ENCODE measurements around the gene CHMP1B.
"Not testable (repeated sequence)": the region's sequence is repeated elsewhere in the genome, so short reads cannot be mapped to it uniquely, and the experiment has no call there.

CHMP1B gene

GRCh38 chr18:11887328-11888128, 36.3 kb downstream of the CHMP1B start:
- DNase-seq (ENCODE audit: low read depth, low spot score), result no peak
- H3K4me3 ChIP-seq (ENCODE audit: low read length), result no peak overlapping the region

- no peak for DNase-seq (ENCODE audit: low read depth, low spot score)
- H3K4me3 ChIP-seq (ENCODE audit: low read length), result no peak overlapping the region
Measured at GRCh38 chr18:11888726-11889125, 37.5 kb downstream of the CHMP1B start.

- DNase-seq (ENCODE audit: low read depth, low spot score), result no peak
- no peak overlapping the region for H3K4me3 ChIP-seq (ENCODE audit: low read length)
Measured at GRCh38 chr18:11889284-11889683, 38.1 kb downstream of the CHMP1B start.

GRCh38 chr18:11891737-11892136, 40.5 kb downstream of the CHMP1B start:
- H3K4me3 ChIP-seq (ENCODE audit: low read length), result no peak overlapping the region
- DNase-seq (ENCODE audit: low read depth, low spot score), result no peak

- not testable (repeated sequence) for H3K4me3 ChIP-seq (ENCODE audit: low read length); DNase-seq (ENCODE audit: low read depth, low spot score)
Measured at GRCh38 chr18:11892438-11892837, 41.2 kb downstream of the CHMP1B start.

GRCh38 chr18:11897781-11898180, 46.6 kb downstream of the CHMP1B start:
- no peak overlapping the region for H3K4me3 ChIP-seq (ENCODE audit: low read length)
- DNase-seq (ENCODE audit: low read depth, low spot score), result no peak

- H3K4me3 ChIP-seq (ENCODE audit: low read length), result no peak overlapping the region
- DNase-seq (ENCODE audit: low read depth, low spot score), result no peak
Measured at GRCh38 chr18:11899063-11899462, 47.9 kb downstream of the CHMP1B start.

- DNase-seq (ENCODE audit: low read depth, low spot score), result no peak
- H3K4me3 ChIP-seq (ENCODE audit: low read length), result no peak overlapping the region
Measured at GRCh38 chr18:11901826-11902438, 50.7 kb downstream of the CHMP1B start.

GRCh38 chr18:11902522-11903292, 51.5 kb downstream of the CHMP1B start:
- DNase-seq (ENCODE audit: low read depth, low spot score), result no peak

More at GRCh38 chr18:11902522-11903292, 51.5 kb downstream of the CHMP1B start:
- no peak overlapping the region for H3K4me3 ChIP-seq (ENCODE audit: low read length)

Measured in Jurkat, Clone E6-1 (cell line).